DMS153 treated with DMSO at 0.1 percent for 48 hours (cell line): ENCODE data around the gene PEX26.
"Not testable (repeated sequence)": the region's sequence is repeated elsewhere in the genome, so short reads cannot be mapped to it uniquely, and the experiment has no call there.

Source experiments
- DNase-seq: peaks from one replicate; lab custom pipeline; 2025; ENCODE audit not compliant: unreplicated experiment; lab: John Stamatoyannopoulos, UW

Gene PEX26

DNA sequence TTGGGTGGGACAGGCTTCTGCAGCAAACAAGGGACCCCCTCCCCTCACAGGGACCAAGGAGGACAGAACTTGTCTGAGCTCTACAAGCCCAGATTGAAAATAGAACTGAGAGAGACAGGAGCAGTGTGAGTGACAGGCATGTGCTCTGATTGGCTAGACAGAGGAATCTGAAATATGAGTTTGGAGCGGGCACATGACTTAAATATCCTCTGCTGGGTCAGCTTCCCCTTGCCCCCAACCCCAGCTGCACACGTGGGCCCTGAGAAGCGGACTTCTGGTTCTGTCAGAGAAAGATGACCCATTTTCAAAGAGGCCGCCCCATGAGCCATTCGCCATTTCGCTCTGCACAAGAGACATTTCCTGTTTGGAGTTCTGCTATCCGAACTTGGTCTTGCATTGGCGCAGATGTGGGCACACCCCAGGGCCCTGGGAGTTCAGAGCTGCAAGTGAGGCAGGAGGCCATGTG lies 38.1 kb downstream of the PEX26 start:
- no peak for DNase-seq

DNA sequence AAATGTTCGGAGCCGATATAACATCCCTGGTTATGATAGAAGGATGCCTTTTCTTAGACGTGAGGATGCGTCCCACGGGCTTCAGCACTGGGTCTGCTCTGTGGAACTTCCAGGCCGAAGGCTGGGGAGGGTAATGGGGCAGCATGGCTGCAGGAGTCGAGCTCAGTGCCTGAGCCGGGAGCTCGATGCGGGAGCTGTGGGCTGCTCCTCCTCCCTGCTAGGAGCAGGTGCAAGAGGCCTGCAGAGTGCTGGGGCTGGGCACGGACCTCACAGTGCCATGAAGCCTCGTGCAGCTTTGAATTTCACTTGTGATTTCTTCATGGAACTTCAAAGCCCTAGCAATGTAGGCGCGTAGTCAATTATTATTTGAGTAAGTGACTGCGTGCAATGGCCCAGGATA lies 38.8 kb downstream of the PEX26 start:
- no peak for DNase-seq

DNA sequence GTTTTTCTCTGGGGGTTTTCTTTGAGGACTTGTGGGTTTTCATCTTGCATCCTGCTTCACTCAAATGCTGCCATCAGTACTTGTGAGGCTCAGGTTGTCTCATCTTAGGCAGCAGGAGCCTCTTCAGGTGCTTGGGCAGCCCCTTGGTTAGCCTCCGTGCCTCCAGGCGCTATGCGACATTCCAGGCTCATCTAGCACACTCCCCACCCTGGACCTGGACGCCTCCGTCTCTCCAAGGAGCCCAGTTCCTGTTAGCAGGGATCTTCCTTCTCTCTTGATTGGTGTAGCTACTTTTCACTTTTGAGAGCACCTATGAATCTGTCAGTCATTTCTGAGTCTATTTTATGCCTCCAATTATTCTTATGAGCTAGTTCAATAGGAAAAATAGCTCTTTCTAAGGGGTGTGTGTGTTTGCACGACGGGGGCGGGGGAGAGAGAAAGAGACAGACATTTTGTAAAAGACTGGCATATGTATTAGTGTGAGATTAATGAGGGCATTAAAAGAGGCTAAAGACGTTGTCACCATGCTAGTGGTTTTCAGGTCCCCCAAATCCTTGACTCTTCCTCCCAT lies 40.6 kb downstream of the PEX26 start:
- no peak for DNase-seq

DNA sequence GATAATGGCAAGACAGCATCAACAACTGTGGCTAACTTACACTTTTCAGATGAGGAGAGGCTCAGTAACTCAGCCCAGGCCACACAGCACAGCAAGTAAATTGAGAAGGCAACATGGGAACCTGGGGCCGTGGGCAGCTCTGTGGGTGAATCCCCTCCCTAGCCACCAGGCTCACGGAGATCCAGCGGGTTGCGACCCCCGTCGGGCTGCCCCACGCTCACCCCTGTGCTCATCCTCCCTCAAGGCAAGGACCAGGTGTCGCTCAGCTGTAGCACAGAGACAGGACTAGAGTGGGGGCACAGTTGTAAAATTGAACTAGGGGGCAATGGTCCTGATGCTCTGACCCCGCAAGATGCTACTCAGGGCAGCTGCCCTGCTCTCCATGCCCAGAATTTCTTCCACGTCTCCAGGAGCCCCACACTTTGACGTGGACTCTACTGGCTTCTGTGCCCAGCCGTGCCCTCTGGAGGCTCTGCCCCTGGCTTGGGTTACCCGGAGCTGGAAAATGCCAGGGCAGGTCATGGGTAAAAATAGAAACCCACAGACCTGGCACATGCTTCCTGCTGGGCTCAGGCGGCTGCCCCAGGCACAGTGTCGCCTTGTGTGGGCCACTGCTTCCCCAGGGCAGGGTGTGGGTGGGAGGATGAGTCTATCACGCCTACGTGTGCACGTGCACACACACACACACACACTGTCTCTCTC lies 41.8 kb downstream of the PEX26 start:
- DNase-seq, result no peak

DNA sequence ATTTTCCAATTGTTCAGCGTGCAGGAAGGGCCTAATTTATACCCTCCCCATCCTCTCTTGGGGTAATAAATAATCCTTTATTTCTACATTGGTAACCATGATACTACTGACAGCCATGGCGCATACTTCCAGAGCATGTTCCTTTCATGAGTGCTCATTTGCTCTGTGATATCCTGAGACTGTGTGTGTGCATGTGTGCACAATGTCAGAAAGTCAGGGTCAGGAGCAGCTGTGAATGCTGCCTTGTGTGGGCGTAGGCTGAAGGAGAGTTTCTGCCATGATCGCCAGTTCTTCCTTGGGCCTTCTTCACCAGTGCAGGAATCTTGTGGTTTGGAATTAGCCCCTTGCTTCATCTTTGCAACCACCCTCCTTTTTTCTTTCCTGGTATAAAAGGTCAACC lies 43.1 kb downstream of the PEX26 start:
- DNase-seq, result no peak

DNA sequence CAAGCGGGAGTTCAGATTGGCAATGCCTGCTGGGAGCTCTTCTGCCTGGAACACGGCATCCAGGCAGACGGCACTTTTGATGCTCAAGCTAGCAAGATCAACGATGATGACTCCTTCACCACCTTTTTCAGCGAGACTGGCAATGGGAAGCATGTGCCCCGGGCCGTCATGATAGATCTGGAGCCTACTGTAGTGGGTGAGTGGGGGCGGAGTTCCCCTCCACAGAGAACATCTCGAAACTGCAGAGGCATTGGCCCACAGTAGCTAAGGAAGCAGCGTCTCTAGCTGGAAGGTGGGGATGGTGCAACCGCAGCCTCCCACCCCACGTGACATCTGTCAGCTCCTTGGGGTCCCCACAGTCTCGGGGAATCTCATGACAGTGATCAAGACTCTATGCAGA lies 43.7 kb downstream of the PEX26 start:
- no peak for DNase-seq

DNA sequence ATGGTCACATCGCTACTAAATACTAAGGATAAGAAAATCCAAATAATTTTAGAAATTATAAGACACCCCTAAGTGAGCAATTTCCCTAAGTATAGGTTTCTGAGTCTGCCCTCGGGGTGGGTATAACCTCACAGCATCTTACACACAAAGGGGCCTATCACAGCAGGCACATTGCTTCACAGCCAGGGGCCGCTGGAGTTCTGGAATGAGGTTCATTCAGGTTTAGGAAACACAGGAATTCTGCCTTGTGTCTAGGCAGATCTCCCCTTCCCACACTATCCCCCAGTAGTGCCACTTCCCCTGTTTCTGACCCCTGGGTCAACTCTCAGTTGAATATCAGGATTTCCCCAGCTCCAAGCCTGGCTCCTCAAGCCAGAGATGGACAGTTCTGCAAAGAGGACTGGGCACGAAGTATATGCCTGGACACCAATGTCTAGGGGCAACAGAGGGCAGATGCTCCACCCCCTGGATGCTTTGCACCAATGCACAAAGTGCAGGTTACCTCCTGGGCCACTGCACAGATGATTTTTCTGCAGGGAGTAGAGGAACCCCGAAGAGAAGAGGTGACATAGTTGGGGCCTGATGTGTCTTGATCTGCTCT lies 44.3 kb downstream of the PEX26 start:
- no peak for DNase-seq

DNA sequence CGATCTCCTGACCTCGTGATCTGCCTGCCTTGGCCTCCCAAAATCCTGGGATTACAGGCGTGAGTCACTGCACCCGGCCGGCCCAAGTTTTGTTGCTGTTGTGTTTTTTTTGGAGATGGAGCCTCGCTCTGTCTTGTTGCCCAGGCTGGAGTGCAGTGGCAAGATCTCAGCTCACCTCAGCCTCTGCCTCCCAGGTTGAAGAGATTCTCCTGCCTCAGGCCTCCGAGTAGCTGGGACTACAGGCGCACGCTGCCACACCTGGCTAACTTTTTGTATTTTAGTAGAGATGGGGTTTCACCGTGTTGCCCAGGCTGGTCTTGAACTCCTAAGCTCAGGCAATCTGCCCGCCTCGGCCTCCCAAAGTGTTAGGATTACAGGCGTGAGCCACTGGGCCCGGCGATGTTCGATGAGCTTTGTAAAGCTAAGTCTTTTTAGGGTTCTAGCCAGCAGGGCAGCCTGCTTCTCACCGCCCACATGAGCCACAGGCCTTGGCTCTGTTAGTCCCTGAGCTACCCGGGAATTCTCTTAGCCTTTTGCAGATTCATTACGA lies 45.8 kb downstream of the PEX26 start:
- DNase-seq, result not testable (repeated sequence)

DNA sequence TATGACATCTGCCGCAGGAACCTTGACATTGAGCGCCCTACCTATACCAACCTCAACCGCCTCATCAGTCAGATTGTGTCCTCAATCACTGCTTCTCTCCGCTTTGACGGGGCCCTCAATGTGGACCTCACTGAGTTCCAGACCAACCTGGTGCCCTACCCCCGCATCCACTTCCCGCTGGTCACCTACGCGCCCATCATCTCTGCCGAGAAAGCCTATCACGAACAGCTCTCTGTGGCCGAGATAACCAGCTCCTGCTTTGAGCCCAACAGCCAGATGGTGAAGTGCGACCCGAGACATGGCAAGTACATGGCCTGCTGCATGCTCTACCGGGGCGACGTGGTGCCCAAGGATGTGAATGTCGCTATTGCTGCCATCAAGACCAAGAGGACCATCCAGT lies 48.8 kb downstream of the PEX26 start:
- DNase-seq, result no peak

DNA sequence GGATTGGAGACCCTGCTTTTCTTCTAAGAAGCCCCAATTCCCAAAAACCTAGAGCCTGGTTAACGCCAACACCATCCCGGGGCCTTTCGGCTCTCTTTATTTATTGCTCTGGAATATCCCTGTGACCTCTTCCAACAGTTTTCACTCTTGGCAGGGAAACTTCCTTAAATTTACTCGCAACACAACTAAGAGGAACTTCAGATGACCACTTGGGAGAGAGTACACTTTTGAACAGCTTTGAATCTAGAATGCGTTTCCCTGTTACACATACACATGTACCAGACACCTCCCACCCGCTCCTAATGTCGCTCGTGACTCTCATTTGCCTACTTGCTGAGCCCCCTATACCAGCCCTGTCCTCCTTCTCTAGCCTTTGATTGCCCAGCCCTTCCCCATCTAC lies 52.2 kb downstream of the PEX26 start:
- no peak for DNase-seq

DNA sequence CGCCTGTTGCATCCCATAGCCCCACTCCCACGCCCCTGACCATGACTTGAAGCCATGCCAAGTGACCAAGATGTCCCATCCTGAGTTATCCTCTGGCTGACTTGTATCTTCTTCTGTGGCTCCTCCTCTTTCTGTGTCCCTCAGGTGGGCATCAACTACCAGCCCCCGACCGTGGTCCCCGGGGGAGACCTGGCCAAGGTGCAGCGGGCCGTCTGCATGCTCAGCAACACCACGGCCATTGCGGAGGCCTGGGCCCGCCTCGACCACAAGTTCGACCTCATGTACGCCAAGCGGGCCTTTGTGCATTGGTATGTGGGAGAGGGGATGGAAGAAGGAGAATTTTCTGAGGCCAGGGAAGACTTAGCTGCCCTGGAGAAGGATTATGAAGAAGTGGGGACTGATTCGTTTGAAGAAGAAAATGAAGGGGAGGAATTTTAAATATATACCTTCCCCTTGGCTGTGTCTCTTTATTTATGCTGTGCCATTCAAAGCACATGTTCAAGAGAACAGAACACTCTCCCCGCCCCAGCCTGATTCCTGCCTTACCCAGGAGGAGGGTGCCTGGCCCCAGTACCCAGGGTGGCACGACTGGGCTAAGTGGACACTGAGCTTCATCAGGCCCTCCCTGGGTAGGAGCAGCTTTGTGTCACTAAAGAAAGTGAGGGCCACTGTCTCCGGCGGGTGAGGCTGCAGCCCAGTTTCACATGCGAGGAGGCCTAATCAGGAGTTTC lies 53.1 kb downstream of the PEX26 start:
- DNase-seq, result no peak

DNA sequence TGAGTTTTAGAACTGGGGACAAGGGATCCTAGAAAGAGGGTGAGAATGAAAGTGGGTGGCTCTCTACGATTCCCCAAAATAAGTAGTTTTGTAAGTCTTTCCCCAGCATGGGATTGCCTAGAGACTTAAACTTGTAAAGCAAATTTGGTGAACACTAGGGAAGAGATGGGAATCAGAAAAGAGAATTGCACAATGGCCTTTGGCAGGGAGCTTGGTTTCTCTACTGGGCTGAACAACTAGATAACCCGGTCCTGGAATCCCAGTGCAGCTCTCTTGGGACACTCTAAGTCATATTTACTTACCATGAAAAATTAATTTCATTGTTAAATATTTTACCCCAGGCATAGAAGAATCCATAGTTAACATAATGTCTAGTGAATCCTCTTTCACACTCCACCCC lies 55.7 kb downstream of the PEX26 start:
- DNase-seq, result no peak

DNA sequence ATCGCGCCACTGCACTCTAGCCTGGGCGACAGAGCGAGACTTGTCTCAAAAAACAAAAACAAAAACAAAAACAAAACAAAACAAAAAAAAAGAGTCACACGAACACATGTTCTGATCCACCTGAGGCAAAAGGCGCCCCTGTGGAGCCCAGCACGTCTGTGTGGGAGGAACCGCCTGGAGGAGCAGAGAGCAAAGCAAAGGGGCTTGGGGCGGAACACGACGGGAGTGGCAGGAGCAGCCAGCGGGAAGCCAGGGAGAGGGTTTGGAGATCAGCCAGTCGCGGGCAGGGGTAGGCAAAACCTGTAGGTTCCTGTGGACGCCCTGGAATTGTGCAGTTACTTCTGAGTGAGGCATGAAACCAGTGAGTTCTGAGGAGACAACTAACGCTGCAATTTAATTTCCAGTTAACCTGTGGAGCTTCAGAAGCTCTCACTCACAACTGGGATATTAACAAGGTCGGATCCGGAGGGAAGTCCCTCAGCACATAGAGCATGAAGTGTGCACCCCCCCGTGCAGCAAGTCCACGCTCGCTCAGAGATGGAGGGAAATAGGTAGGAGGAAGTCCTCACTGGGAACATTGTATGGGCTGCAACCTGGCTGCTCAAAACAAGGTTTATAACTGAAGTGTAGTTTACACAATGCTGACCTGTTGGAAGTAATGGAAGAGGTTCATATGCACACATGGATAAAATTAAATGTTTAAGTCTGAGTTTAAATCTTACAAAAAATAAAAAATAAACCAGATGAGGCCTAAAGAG lies 59.0 kb downstream of the PEX26 start:
- DNase-seq, result no peak

DNA sequence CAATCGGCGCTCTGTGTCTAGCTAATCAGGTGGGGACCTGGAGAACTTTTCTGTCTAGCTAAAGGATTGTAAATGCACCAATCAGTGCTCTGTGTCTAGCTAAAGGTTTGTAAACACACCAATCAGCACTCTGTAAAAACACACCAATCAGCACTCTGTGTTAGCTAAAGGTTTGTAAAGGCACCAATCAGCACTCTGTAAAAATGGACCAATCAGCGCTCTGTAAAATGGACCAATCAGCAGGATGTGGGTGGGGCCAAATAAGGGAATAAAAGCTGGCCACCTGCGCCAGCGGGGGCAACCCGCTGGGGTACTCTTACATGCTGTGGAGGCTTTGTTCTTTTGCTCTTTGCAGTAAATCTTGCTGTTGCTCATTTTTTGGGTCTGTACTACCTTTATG lies 63.2 kb downstream of the PEX26 start:
- not testable (repeated sequence) for DNase-seq

DNA sequence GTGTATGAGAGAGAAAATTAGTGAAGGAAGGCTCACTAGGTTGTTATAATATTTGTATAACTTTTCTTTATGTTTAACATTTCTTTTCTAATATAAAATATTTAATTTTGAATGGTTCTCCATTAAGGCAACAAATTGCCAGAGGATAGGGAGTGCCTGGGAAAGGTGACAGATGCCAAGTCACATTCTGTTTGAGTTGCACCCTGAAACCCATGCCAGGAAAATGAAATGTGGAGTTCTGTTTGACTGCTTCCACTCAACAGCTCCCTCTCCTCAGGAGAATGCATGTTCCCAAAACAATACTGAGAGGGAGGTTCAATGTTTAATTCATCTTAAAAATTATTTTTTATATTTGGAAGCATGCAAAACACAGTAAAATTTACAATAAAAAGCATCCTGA lies 66.3 kb downstream of the PEX26 start:
- no peak for DNase-seq

DNA sequence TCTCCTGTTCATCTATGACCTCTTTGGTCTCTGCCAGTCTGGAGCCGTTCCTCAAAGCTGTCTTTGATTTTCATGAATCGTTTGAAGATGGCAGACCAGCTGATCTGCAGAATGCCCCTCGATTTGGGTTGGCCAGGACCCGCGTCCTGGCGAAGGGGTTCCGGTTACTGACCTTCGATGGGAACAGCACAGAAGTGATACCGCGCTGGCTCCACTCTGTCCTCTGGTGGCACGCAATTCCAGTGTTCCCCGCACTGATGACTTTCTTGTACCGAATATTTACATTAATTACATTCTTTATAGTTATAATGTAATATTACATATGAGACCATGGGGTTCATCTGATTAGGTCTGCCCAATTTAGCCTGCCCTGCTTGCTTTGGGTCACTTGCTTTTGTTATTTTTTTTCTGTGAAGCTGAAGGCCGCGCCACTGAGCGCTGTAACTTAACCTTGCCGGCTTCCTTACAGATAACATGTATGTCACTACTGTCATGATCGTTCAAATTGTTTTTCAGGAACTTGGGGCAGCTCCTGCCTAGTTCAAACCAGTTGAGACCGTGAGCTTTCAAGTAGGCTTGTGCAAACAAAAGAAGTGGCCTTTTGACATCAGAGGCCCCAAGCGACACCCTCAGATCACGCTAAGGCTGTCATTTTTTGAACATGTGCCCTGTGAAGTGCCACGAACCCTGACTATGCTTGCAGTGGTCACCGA lies 68.0 kb downstream of the PEX26 start:
- no peak for DNase-seq

DNA sequence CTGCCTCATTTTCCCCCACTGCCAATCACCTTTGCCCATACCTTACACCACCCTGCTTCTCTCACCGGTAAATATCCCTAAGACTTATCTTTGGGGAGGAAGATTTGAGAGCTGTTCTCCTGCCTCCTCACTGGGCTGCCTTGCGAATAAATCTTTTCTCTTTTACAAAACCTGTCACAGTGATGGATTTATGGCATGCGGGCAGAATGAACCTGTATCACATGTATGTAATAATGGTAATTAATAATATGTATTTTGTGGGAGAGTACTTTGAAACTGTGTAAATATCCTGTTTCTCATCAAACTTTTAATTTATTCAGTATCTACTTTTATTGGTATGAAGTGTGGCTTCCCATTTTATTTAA lies 68.6 kb downstream of the PEX26 start:
- DNase-seq, result no peak

DNA sequence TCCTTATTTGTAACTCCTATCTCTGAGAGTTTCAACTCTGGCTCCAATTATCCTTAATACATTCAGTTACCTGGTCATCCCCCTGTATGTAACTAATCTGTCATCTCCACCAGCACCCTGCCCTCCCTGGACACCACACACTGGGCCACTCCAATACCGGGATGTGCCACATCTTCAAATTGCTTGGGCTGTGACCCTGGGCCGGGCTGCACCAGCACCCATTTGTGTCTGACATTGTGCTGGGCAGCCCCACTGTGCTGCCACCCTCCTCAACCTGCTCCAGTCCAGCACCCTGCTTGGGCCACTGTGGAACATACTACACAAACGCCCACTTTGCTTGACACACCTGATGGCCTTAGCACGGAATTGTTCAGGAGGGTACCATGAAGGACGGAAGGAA lies 70.0 kb downstream of the PEX26 start:
- DNase-seq, result no peak

DNA sequence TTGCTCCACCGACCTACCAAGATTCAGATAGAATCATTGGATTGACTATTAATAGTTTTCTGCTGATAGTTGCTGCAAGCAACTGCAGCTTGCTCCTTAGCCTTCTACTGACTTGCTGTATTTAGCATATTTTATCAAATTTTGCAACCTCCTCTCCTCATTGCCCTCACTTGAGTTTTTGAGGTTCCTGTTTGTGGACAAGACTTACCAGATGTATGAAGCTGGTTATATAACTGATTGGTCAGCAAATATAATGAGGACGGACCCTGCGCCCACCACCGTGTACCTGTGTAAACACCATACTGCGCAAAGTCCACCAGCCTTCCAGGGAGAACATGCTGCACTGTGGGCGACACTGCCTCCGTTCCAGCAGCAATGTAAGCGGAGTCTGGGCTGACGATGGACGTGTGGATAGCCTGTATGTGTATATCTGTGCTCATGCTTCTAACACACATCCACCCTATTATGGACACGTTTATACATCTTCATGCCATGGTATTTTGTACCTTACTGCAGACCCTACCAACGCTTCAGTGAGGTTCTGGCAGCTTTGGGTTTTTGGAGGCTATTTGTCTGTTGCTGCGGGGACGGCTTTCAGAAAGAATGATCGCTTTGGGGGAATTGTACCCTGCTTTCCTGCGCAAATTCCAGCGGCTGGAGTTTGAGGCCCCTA lies 70.6 kb downstream of the PEX26 start:
- DNase-seq, result no peak

DNA sequence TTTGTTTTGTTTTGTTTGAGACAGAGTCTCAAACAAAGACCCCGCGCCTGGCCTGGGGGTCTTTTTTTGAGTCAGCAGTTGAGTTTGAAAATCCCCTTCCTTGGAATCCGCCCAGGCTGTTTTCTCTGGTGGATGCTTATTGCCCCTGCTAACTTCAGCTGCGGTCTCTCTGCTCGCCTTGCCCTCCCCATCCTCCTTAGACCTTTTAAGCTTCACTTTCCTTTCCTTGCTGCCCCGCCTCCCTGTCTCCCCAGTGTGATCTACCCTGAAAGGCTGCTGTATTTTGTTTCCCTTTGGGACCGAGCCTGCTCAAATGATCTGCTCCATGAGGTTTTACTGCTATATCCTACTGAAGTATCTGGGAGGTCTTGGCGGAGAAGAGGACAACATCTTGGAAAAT lies 74.7 kb downstream of the PEX26 start:
- DNase-seq, result no peak
